Suprapubic skin (tissue), 3 donors: ENCODE measurements around the gene PNCK.

ENCODE experiments used
- EP300 ChIP-seq: sonication (generic); formaldehyde crosslinking; IDR thresholded peaks from one replicate; pipeline ENCODE4 v1.6.1; 2017; ENCODE audit warnings: antibody characterized with exemption
- TF ChIP-seq, protein P1 (sequence below), 2 donors: fragments of 200-600 bp in 1 of 2; fragments of 450-650 bp in 1 of 2; sonication (generic) in 1 of 2; IDR thresholded peaks; one replicate each; pipeline ENCODE4 v1.5.1; 2016 to 2019; ENCODE audit warnings: antibody characterized with exemption in 2 of 2, mild to moderate bottlenecking in 1 of 2, moderate library complexity in 1 of 2

DNA sequence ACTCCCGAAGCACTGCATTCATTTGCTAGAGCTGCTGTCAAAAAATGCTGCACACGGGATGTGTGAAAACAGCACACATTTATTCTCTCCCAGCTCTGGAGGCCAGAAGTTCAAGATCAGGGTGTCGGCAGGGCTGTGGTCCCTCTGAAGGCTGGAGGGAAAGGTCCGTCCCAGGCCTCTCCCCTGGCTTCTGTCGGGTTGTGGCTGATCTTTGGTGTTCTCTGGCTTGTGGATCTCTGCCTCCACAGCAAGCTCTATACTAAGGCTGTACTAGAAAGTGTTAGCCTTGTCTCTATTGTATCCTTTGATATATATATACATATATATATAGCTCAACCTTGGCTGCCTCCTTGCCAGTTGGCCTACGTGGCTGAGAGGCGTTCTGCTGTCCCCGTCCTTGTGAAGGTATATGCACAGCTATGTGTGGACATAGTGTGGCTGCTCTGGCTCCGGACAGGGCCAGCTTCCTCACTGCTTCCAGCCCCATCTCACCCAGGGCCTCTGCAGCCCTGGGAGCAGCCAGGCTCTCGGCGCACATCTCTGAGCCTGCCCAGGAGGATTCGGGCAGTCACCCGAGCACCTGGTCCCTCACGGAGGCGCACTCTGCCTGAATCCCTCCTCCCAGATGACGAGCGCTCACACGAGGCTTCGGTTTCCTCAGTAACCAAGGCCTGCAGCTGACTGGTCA is 41.6 kb downstream of the PNCK start:
- no peak for TF ChIP-seq EP300
- TF ChIP-seq, protein P1, sequence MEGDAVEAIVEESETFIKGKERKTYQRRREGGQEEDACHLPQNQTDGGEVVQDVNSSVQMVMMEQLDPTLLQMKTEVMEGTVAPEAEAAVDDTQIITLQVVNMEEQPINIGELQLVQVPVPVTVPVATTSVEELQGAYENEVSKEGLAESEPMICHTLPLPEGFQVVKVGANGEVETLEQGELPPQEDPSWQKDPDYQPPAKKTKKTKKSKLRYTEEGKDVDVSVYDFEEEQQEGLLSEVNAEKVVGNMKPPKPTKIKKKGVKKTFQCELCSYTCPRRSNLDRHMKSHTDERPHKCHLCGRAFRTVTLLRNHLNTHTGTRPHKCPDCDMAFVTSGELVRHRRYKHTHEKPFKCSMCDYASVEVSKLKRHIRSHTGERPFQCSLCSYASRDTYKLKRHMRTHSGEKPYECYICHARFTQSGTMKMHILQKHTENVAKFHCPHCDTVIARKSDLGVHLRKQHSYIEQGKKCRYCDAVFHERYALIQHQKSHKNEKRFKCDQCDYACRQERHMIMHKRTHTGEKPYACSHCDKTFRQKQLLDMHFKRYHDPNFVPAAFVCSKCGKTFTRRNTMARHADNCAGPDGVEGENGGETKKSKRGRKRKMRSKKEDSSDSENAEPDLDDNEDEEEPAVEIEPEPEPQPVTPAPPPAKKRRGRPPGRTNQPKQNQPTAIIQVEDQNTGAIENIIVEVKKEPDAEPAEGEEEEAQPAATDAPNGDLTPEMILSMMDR (IDR thresholded peaks at IDR 0.05) = no peak
